ENCODE measurements around the gene C22orf39.

Gene C22orf39

DNA sequence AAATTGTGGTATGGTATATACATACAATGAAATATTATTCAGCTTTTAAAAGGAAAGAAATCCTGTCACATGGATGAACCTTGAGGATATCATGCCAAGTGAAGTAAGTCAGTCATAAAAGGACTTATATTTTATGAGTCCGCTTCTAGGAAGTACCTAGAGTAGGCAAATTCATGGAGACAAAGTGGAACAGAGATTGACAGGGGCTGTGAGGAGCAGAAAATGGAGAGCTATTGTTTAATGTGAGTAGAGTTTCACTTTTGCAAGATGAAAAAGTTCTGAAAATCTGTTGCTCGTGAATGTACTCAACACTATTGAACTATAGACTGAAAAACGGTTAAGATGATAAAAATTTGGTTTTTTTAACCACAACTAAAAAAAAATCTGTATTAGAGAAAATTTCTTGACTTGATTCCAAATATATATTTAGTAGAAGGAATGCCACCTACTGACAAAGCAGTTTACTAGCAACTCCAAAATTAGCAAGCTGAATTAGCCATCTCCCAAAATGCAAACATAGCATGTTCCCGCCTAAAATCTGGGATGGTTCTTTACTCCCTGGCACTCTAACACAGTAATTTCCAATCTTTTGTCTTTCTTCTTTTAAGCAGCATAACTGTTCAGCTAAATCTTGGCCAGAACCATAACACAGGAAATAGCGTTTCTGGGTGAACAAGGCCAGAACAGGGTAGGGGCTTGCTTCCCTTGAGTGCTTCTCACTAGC is 30.0 kb upstream of the C22orf39 start:
- DNase-seq: no peak

DNA sequence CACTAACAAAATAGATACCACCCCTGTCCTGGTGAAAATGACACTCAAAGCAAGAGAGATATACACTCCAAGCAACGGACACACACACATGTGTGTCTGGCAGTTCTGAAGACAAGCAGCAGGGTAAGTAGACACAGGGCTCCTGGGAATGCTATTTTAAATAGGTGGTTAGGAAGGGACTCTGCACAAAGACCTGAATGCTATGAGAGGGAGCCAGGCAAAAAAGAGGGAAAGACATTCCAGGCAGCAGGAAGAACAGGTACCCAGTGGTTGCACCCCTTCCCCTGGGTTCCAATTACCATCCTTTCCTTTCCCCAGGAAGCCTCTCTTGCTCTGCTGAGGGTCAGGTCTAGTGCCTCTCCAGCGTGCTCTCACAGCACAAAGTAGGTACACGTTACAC is 28.5 kb upstream of the C22orf39 start:
- no peak for DNase-seq

DNA sequence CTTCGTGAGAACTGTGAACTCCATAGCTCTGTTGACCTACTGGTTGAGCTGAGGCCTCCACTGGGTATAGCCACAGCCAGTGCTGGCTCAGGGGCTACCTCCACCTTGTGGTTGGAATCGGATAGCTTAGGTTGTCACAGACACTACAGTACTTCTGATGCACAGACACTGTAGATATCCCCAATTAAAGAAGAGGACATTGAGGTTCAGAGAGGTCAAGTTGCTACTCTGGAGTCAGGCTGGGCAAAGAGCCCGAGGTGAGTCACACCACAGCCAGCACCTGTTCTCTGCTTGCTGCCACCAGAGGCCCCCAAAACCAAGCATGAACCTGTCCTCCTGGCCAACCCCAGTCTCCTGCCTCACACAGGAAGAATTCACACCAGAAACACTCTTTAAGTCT is 26.1 kb upstream of the C22orf39 start:
- DNase-seq: no peak

DNA sequence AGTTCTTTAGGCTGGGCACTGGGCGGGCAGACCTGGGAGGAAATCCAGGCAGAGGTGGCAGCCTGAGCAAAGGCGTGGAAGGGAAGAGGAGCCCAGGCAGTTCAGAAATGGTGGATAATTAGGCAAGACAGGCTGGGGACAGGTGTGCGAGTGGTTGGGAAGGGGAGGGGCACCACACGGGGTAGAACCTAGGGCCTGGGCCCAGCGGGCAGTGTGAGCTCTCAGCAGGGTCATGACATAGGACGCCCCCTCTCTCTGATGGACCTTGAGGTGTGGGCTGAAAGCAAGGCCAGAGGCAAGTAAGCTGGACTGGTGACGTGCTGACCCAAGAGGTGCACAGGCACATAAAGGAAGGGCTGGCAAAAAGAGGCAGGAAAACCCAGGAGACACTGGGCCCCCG is 24.7 kb upstream of the C22orf39 start:
- DNase-seq: no peak

- DNase-seq: no peak
Measured at GRCh38 chr22:19471572-19471971, 24.1 kb upstream of the C22orf39 start.

DNA sequence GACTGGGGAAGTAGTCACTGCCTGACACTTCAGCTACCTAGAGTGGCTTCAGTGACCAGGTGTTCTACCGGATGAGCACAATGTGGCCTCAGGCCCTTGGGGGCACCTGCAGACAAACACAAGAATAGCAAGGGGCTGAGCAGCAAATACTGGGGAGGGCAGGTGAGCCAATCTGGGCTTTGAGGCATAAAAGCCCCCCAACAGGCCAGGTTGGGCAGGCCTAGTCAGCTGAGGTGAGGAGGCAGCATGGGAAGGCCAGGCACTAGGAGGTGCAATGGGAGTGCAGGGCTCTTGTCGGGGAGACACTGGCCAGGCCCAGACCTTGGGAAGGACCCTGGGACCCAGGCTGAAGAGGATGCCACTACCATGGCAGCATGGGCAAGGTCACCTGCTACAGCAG is 22.5 kb upstream of the C22orf39 start:
- DNase-seq: no peak

- DNase-seq: no peak
Measured at GRCh38 chr22:19469421-19469820, 21.9 kb upstream of the C22orf39 start.

DNA sequence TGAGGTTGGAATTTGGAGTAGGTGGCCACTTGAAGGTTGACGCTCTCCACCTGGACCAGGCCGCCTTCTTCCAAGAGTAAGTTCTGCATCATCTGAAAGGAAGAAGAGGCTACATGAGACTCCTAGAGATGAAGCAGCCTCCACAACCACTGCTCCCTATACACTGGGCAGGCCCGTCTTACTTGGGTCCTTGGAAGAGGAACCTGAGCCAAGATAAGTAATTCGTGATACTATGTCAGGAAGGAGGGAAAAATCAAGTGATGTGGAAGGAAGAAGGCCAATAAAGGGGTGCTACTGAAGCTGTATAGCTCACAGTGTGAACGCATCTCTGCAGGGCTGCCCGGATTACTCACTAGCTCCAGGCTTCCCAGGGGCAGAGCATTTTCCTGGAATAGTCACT is 20.4 kb upstream of the C22orf39 start:
- DNase-seq: no peak

DNA sequence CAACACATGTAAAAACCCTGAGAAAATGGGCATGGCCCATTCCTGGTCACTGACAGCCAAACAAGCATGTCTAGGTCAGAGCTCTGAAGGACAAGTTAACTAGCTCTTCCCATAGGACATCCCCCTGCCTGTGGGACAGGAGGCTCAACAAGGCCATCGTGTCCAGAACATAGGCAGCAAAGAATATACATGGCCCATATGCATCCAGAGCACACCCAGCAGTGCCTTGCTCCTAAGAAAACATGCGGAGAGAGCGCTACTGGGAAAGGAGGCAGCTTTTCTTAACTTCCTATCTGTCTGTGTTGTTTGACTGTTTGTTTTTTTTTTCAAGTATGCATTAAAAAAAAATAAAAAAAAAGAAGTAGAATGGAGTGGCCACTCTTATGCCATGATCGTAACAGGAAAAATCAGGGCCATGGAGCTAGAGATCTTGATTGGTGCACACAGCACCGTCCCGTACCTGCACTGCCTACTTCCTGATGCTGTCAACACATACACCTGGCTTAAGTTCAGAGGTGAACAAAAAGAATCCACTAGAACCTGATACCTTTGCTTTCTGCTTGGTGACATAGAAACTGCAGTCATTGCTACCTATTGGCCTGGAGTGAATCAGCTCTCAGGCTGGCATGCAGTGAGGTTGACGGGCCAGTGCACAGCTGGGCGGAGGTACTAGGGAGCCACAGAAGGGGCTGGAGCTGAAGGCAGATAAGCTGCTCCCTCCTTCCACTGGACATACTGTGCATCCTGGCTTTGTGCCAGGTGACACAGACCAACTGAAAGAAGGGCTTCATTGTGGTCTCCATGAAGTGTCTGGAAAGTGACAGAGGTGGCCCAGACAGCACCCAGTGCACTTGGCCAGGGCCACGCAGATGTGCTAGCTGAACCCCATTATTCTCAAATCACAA is 19.6 kb upstream of the C22orf39 start:
- DNase-seq: no peak

DNA sequence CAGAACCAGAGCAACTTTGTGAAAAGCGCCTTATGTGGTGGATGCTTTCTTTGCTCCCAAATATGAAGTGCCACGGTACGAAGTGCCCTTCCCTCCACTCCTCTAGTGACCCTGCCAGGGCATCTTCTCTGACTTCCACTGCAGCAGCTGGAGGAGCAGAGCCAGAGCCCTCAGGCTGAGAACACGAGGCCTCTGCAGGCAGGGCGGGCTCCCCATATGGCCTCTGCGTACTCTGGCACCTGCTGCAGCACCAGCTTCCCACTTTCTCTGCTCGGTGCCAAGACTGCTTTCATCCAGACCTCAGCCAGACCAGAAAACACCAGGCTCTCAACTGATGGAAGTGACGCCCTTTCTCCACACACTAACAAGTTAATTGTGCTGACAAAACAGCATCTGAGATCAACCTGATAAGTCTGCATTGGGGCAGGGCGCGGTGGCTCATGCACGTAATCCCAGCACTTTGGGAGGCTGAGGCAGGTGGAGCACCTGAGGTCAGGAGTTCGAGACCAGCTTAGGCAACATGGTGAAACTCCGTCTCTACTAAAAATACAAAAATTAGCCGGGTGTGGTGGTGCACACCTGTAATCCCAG is 18.7 kb upstream of the C22orf39 start:
- DNase-seq: no peak

- no peak for DNase-seq
Measured at GRCh38 chr22:19464975-19465374, 17.5 kb upstream of the C22orf39 start.

GRCh38 chr22:19464546-19464945 is 17.0 kb upstream of the C22orf39 start:
- DNase-seq: no peak

GRCh38 chr22:19463491-19464469 is 16.3 kb upstream of the C22orf39 start:
- no peak for DNase-seq

DNA sequence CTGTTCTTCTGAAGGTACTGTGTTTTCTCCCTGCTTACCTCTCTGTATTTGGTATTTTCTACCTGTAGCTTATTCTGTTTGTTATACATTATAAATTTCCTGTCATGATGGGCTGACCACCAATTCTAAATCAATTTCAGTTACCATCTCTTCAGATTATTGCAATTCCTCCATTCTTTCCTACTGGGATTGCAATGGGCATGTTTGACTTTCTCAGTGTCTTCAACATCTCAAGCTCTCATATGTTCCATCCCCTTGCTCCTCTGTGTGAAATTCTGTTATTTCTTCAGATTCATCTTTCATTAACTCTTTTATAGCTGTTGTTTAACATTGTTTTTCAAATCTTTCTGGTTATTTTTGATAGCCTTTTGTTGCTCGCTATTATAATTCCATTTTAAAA is 15.5 kb upstream of the C22orf39 start:
- DNase-seq: no peak

DNA sequence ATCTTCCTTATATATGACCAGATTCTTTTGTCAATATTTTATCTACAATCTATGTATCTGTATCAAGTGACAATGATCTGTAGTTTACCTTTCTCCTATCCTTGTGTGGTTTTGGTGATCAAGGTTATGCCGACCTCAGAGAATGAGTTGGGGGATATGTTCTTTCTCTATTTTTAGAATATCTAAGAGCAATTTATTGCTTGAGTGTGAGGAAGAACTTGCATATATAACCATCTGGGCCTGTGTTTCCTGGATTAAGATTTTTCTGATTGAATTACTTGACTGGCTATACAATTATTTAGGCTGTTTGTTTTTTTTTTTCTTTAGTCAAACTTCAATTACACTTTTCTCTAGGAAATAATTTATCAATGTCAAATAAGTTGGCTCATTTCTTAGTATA is 14.0 kb upstream of the C22orf39 start:
- DNase-seq: no peak

DNA sequence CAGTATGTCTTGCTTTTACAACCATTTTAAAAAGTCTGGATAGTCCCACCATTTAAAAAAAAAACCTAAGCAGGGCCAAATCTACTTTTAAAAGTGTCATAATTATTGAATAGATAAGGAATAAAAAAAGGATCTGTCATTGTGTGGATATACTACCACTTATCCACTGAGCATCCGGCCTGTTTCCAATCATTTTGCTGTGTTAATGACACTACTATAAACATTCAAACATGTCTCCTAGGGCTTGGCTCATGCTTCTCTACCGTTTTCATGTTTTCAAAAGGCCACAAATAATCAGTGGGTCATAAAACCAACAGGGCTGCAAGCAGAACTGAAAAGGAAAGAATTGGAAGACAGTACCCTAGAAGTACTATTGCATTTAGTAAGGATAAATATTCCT is 12.5 kb upstream of the C22orf39 start:
- no peak for DNase-seq

DNA sequence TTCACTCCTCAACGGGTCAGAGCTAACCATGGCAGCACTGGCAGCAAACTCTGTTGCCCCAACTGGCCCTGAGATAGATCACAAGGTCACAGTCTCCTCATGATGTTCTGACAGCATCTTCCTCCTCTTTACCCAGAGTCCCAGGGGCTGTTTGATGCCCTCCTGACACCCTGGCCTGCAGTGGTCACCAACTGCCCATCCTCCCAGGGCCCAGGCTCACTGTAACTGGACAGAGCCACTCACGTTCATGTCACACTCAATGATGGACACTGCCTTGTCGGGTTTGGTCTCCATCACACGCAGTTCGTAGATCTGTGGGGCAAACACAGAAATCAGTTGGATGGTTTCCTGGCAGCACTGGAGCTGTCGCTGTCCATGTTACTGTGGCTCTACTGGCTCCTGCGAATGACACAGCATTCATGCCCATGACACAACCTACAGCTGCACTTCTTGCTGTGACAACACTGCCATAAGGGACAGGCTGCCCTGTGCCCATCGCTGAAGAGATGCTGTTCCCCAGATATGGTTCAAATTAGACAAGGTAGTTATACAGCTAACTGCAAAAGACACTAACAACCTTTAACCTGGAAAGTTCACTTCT is 10.4 kb upstream of the C22orf39 start:
- DNase-seq: no peak

DNA sequence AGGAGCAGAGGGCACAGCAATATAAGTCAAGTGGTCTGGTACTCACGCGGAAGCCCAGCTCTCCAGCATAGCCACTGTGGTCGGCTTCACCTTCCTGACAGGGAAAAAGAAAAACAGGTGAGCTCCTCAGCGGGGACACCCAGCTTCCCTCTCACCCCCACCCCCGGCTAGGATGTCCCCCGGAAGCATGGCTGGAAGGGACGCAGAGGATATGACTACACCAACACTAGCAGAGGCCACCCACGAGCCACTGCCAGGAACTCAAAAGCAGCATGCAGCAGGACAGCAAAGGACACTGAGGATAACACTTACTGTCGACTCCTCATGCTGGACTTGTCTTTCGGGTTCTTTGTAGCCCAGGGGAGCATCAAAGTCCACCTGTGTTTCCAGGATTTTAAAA is 9.0 kb upstream of the C22orf39 start:
- DNase-seq: no peak

DNA sequence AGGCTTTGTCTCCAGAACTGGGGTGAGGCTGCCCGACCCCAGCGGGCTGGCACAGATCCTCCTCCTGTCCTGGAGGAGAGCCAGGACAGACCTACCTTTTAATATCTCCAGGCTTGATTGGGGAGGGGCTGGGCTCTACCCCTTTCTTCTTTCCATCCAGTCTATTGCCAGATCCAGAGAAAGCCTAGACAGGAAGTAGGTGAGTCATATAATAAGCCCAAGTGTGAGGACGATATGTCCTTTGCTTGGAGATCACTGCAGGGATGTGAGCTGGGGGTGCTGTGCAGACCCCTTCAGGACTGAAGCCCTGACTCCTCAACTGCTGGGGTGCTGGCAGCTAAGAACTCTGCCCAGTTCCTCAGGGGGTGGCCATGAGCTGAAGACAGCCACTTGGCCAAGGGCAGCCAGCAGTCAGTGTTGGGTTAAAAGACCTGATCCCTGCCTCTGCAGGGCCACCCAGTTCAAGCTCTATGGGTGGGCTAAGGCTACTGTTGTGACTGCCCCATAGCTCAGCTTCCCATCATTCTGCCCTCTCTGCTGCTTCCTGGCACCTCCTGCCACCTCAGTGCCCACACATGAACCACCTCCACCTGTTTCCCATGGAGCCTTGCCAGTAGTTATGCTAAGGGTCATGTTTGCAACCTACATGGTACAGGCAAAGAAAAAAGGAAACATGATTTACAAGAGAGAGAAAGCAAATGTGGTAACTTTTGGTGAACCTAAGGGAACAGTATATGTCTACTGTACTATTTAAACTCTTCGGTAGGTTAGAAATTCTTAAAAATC is 8.3 kb upstream of the C22orf39 start:
- no peak for DNase-seq

- no peak for DNase-seq
Measured at GRCh38 chr22:19455033-19455432, 7.5 kb upstream of the C22orf39 start.

DNA sequence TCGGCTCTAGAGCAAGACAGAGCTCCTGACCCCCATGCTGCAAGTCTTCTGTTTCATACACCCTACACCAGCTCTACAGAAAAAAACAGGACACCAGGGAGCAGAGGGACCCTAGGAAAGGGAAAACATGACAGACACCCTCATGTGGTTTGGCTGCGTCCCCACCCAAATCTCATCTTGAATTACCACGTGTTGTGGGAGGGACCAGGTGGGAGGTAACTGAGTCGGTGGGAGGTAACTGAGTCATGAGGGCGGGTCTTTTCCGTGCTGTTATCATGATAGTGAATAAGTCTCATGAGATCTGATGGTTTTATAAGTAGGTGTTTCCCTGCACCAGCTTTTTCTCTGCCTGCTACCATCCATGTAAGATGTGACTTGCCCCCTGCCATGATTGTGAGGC is 6.6 kb upstream of the C22orf39 start:
- DNase-seq: no peak
